SIG-M5 (cell line): ENCODE data around the gene ZNF606.
"Not testable (repeated sequence)": the region's sequence is repeated elsewhere in the genome, so short reads cannot be mapped to it uniquely, and the experiment has no call there.

Experiments used
- DNase-seq: peaks from one replicate; lab custom pipeline; 2025; lab: John Stamatoyannopoulos, UW

The ZNF606 gene

GRCh38 chr19:58009666-58010301, 7.2 kb upstream of the ZNF606 start:
- DNase-seq: no peak

- no peak for DNase-seq
Measured at GRCh38 chr19:58009301-58009665, 6.7 kb upstream of the ZNF606 start.

GRCh38 chr19:58008877-58009276, 6.3 kb upstream of the ZNF606 start:
- DNase-seq: not testable (repeated sequence)

- DNase-seq: no peak
Measured at GRCh38 chr19:58007285-58007684, 4.7 kb upstream of the ZNF606 start.

GRCh38 chr19:58003174-58003828, 681 bp upstream of the ZNF606 start:
- DNase-seq: no peak

GRCh38 chr19:58001895-58002369, 688 bp downstream of the ZNF606 start:
- no peak for DNase-seq

- no peak for DNase-seq
Measured at GRCh38 chr19:58000677-58001076, 1.9 kb downstream of the ZNF606 start.

- DNase-seq: no peak
Measured at GRCh38 chr19:57992841-57993240, 9.8 kb downstream of the ZNF606 start.

- DNase-seq: no peak
Measured at GRCh38 chr19:57978586-57979289, 23.9 kb downstream of the ZNF606 start.

GRCh38 chr19:57974434-57974833, 28.2 kb downstream of the ZNF606 start, which contains the start of gene C19orf18:
Gene C19orf18 (minus strand): TSS chr19:57974534. CDS start chr19:57974432, 102 bp downstream.
- no peak for DNase-seq

GRCh38 chr19:57964761-57965160, 37.9 kb downstream of the ZNF606 start:
- DNase-seq: no peak

- DNase-seq: no peak
Measured at GRCh38 chr19:57961785-57962184, 40.8 kb downstream of the ZNF606 start.

GRCh38 chr19:57954996-57955395, 47.6 kb downstream of the ZNF606 start:
- DNase-seq: no peak

- DNase-seq: no peak
Measured at GRCh38 chr19:57949702-57950101, 52.9 kb downstream of the ZNF606 start.

- DNase-seq: no peak
Measured at GRCh38 chr19:57949296-57949695, 53.3 kb downstream of the ZNF606 start.

GRCh38 chr19:57947419-57948134, 55.0 kb downstream of the ZNF606 start, which contains the start of gene ZNF256:
Gene ZNF256 (minus strand): TSS chr19:57947706. CDS start chr19:57947474, 232 bp downstream.
- DNase-seq: no peak

GRCh38 chr19:57947088-57947418, 55.6 kb downstream of the ZNF606 start:
- DNase-seq: no peak

GRCh38 chr19:57946316-57946715, 56.3 kb downstream of the ZNF606 start:
- DNase-seq: no peak

GRCh38 chr19:57941593-57941992, 61.0 kb downstream of the ZNF606 start:
- DNase-seq: no peak

- DNase-seq: no peak
Measured at GRCh38 chr19:57935731-57936130, 66.9 kb downstream of the ZNF606 start.

GRCh38 chr19:57934820-57935665, 67.6 kb downstream of the ZNF606 start, which contains the start of gene ZNF418:
Gene ZNF418 (minus strand): TSS chr19:57935402. CDS start chr19:57933822, 1,580 bp downstream.
- no peak for DNase-seq
